Suprapubic skin (tissue), 4 donors: ENCODE data around the gene WWC2. TPM values are rescaled to one million over a fixed set of nuclear protein-coding genes. Genes with fewer than 3 reads are reported as not detected.

Experiments used
- DNase-seq, 2 donors: peaks; one replicate each; pipeline ENCODE4 v3.0.0-alpha.2; 2019; ENCODE audit warnings: low spot score in 2 of 2
- H3K27ac ChIP-seq: fragments of 200-600 bp; sonication (generic); one replicate; pipeline ENCODE4 v1.5.1; 2019
- H3K27me3 ChIP-seq: fragments of 200-600 bp; sonication (generic); one replicate; pipeline ENCODE4 v1.5.1; 2019
- H3K36me3 ChIP-seq: fragments of 200-600 bp; sonication (generic); one replicate; pipeline ENCODE4 v1.5.1; 2019
- H3K4me1 ChIP-seq: fragments of 200-600 bp; sonication (generic); one replicate; pipeline ENCODE4 v1.5.1; 2019
- H3K4me3 ChIP-seq: fragments of 200-600 bp; sonication (generic); one replicate; pipeline ENCODE4 v1.5.1; 2019; ENCODE audit warnings: mild to moderate bottlenecking
- H3K9me3 ChIP-seq: fragments of 200-600 bp; sonication (generic); one replicate; pipeline ENCODE4 v1.5.1; 2019
- EP300 ChIP-seq: sonication (generic); formaldehyde crosslinking; IDR thresholded peaks from one replicate; pipeline ENCODE4 v1.6.1; 2017; ENCODE audit warnings: antibody characterized with exemption
- POLR2A ChIP-seq, 2 donors: fragments of 450-650 bp; IDR thresholded peaks; one replicate each; pipeline ENCODE4 v1.6.1; 2017; ENCODE audit warnings: antibody characterized with exemption in 2 of 2, mild to moderate bottlenecking in 2 of 2, moderate library complexity in 2 of 2
- POLR2AphosphoS5 ChIP-seq, 3 donors: sonication (generic); formaldehyde crosslinking; IDR thresholded peaks; one replicate each; pipeline ENCODE4 v1.6.1; 2017; ENCODE audit warnings: antibody characterized with exemption in 3 of 3
- WGBS: methylation state at CpG from one replicate; pipeline ENCODE4 v1.1.5; 2018; 5-methylcytosine and 5-hydroxymethylcytosine counted together
- total RNA-seq, 4 donors: library from RNA; depleted of rRNA; stranded (reverse); fragments of >200 nt; gene quantifications; one replicate each; pipeline ENCODE4 v1.1.0, GENCODE V29; 2016
- TF ChIP-seq, protein P1 (sequence below), 2 donors: fragments of 200-600 bp in 1 of 2; fragments of 450-650 bp in 1 of 2; sonication (generic) in 1 of 2; IDR thresholded peaks; one replicate each; pipeline ENCODE4 v1.5.1; 2016 to 2019; ENCODE audit warnings: antibody characterized with exemption in 2 of 2, mild to moderate bottlenecking in 1 of 2, moderate library complexity in 1 of 2

Gene WWC2
- total RNA-seq, 4 donors from 2014 or later = 9.2 to 30.4 (median 15.2) TPM

GRCh38 chr4:183229397-183229796 is 130.3 kb downstream of the WWC2 start:
- Histone ChIP-seq H3K9me3 (no peaks in the 10 kb centered on the region), H3K27ac (no peak overlapping the region), H3K36me3 (no peaks in the 10 kb centered on the region), H3K4me3 (no peak overlapping the region), H3K4me1 (no peaks in the 10 kb centered on the region), H3K27me3 (no peaks in the 10 kb centered on the region)
- DNase-seq = no peak
- TF ChIP-seq POLR2AphosphoS5 (IDR thresholded peaks at IDR 0.05) = no peak
- no peak for TF ChIP-seq POLR2A (IDR thresholded peaks at IDR 0.05)
- TF ChIP-seq, protein P1, sequence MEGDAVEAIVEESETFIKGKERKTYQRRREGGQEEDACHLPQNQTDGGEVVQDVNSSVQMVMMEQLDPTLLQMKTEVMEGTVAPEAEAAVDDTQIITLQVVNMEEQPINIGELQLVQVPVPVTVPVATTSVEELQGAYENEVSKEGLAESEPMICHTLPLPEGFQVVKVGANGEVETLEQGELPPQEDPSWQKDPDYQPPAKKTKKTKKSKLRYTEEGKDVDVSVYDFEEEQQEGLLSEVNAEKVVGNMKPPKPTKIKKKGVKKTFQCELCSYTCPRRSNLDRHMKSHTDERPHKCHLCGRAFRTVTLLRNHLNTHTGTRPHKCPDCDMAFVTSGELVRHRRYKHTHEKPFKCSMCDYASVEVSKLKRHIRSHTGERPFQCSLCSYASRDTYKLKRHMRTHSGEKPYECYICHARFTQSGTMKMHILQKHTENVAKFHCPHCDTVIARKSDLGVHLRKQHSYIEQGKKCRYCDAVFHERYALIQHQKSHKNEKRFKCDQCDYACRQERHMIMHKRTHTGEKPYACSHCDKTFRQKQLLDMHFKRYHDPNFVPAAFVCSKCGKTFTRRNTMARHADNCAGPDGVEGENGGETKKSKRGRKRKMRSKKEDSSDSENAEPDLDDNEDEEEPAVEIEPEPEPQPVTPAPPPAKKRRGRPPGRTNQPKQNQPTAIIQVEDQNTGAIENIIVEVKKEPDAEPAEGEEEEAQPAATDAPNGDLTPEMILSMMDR (IDR thresholded peaks at IDR 0.05) = no peak
- no peak for TF ChIP-seq EP300

DNA sequence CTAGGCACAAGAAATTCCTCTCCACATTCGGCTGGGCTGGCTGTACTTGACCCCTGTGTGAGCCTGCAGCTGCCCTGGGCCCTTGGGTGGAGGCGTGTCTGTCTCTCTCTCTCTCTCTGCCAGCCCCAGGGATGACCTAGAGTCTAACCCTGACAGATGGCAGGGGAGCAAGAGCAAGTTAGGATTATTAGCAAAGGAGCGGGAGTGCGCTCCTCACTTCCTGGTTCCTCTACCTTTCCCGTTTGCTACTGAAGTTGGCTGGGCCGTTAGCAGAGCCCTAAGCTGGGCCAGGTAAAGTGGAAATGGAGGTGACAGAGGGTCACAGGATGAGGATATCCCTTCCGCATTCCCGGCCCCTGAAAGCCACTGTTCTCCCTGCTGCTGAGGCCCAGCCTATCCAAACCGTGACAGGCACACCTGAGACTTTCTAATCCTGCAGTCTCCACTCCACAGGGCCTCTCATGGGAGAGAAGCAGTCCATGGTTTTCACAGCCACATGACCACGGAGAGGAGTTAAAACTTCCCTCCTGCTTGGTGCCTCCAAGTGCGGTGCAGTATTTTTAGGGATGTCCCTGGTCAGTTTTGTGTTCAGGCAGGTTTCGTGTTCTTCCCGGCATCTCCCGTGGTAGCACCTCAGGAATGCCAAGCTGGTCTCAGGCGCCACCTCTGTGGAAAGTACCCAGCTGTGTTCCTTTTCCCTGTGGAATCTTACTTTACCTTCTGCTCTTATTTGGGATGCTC is 141.7 kb downstream of the WWC2 start:
- WGBS = 86% methylated on average over 14 of the region's 15 CpGs
- Histone ChIP-seq H3K9me3 (no peaks in the 10 kb centered on the region), H3K27ac (no peak overlapping the region), H3K4me1 (peaks cover 12% of the 10 kb centered on the region), H3K36me3 (peaks cover 16% of the 10 kb centered on the region), H3K27me3 (no peaks in the 10 kb centered on the region), H3K4me3 (no peak overlapping the region)
- TF ChIP-seq EP300 (no peak), POLR2A (IDR thresholded peaks at IDR 0.05) (no peak), POLR2AphosphoS5 (IDR thresholded peaks at IDR 0.05) (no peak)
- TF ChIP-seq, protein P1 (IDR thresholded peaks at IDR 0.05) = no peak
- DNase-seq = no peak

GRCh38 chr4:183241322-183241640 is 142.2 kb downstream of the WWC2 start:
- H3K36me3 ChIP-seq = peaks cover 19% of the 10 kb centered on the region
- WGBS = 75% methylated on average over 4 of the region's 4 CpGs
- TF ChIP-seq POLR2AphosphoS5 (IDR thresholded peaks at IDR 0.05) (no peak), POLR2A (IDR thresholded peaks at IDR 0.05) (no peak), EP300 (no peak)
- TF ChIP-seq, protein P1 (IDR thresholded peaks at IDR 0.05) = no peak

DNA sequence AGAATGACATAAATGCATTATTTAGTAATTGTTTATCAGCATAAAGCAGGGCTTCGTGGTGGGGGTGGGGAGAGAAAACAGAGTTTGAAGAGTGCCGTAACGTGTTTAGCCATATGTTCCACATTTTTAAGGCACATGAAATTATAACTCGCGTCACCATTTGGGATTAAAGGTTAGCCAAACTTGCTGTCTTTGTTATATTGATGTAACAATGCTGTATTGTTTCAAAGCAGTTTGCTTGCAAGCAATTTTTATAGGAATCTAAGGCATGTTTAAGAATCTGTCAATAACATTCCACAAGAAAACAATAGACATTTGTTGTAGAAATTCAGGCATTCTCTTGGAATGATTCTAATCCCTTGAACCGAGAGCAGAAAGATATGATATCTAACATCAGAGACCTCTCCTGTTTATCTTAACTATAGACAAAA is 142.7 kb downstream of the WWC2 start:
- peaks cover 19% of the 10 kb centered on the region for H3K36me3 ChIP-seq
- DNase-seq = no peak
- H3K27me3 ChIP-seq = no peaks in the 10 kb centered on the region
- H3K27ac ChIP-seq = no peak overlapping the region
- no peaks in the 10 kb centered on the region for H3K9me3 ChIP-seq
- WGBS = 82% methylated on average over 6 of the region's 6 CpGs
- H3K4me3 ChIP-seq = no peak overlapping the region
- peaks cover 12% of the 10 kb centered on the region for H3K4me1 ChIP-seq
- no peak for TF ChIP-seq POLR2AphosphoS5 (IDR thresholded peaks at IDR 0.05)
- TF ChIP-seq POLR2A (IDR thresholded peaks at IDR 0.05) = no peak
- TF ChIP-seq EP300 = no peak
- TF ChIP-seq, protein P1 (IDR thresholded peaks at IDR 0.05) = no peak

More at GRCh38 chr4:183241322-183241640, 142.2 kb downstream of the WWC2 start:
- no peaks in the 10 kb centered on the region for H3K9me3 ChIP-seq
- H3K27ac ChIP-seq = no peak overlapping the region
- H3K27me3 ChIP-seq = no peaks in the 10 kb centered on the region
- H3K4me3 ChIP-seq = no peak overlapping the region
- peaks cover 12% of the 10 kb centered on the region for H3K4me1 ChIP-seq
- no peak for DNase-seq

DNA sequence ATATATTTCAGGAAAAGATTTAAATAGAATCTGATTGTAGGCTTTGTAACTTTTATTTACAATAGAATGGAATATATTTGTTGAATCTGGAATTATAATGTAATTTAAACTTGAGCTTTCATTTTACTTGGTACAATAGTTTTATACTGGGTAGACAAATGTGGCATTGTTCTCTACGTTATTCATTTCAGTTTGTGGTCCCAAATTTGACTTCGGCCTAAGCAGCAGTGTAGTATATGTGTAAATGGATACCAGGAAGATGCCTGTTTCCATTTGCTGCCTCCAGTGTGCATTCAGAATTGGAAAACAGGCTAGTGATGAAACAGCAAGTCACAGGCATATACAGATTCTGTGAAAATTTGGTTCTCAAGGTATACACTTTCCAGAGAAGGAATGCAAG is 143.2 kb downstream of the WWC2 start:
- Histone ChIP-seq H3K4me1 (peaks cover 12% of the 10 kb centered on the region), H3K9me3 (no peaks in the 10 kb centered on the region), H3K4me3 (no peak overlapping the region), H3K36me3 (peaks cover 19% of the 10 kb centered on the region), H3K27ac (no peak overlapping the region), H3K27me3 (no peaks in the 10 kb centered on the region)
- TF ChIP-seq, protein P1 (IDR thresholded peaks at IDR 0.05) = no peak
- TF ChIP-seq POLR2A (IDR thresholded peaks at IDR 0.05) (no peak), EP300 (no peak), POLR2AphosphoS5 (IDR thresholded peaks at IDR 0.05) (no peak)
- WGBS = 84% methylated on average over 2 of the region's 2 CpGs
- DNase-seq = no peak
